Stimulated activated CD4-positive, alpha-beta T cell treated with anti-CD3 and anti-CD28 coated beads, Interleukin-1b, Interleukin-23, amount 100 ng/mL, for 48 hours (primary cell): Measurements from ENCODE around the gene ALDOA.

Experiments
- DNase-seq: peaks from one replicate; pipeline ENCODE4 v3.0.0-alpha.2; 2020

Gene ALDOA

GRCh38 chr16:30046178-30046577 is 19.4 kb upstream of the ALDOA start:
- DNase-seq: no peak

GRCh38 chr16:30046588-30046987 is 19.0 kb upstream of the ALDOA start:
- DNase-seq: no peak

- DNase-seq: no peak
These were observed 15.7 kb upstream of the ALDOA start for GRCh38 chr16:30049871-30050270.

DNA sequence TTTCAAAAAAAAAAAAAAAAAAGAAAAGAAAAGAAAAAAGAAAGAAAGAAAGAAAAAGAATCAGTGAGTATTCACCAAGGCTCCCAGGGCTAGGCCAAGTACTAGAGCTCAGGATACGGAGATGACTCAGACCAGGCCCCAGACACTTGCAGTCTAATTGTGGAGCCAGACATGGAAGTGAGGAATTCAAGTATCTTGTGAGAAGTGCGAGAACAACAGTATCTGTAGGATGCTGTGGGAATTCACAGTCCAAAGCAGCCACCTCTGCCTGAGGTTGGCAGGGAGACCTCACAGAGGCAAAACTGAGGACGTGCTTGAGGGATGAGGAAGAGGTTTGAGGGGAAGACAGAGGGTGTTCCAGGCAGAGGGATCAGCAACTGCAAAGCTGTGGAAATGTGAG is 14.0 kb upstream of the ALDOA start:
- DNase-seq: no peak

- DNase-seq: peak; percentile 93
These were observed 12.7 kb upstream of the ALDOA start for GRCh38 chr16:30052671-30053372.

- no peak for DNase-seq
These were observed 12.1 kb upstream of the ALDOA start for GRCh38 chr16:30053376-30054015.

DNA sequence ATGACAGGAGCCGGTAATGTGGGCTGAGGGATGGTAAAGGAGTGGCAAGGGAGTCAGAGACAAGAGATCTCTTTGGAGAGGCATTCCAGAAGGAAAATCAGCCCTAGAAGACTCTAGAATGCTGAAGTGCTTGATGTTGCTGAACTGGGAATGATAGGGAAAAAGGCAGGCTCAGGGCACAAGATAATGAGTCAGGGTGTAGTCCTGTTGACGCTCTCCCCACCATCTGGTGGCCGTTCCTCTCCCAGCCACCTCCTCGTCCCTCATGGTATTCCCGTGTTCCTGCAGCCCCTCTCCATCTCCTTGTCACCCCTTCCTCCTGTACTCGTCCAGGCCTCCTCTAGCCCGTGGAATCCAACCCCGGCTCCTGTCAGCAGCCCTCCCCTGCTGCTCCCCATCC is 11.1 kb upstream of the ALDOA start:
- no peak for DNase-seq

DNA sequence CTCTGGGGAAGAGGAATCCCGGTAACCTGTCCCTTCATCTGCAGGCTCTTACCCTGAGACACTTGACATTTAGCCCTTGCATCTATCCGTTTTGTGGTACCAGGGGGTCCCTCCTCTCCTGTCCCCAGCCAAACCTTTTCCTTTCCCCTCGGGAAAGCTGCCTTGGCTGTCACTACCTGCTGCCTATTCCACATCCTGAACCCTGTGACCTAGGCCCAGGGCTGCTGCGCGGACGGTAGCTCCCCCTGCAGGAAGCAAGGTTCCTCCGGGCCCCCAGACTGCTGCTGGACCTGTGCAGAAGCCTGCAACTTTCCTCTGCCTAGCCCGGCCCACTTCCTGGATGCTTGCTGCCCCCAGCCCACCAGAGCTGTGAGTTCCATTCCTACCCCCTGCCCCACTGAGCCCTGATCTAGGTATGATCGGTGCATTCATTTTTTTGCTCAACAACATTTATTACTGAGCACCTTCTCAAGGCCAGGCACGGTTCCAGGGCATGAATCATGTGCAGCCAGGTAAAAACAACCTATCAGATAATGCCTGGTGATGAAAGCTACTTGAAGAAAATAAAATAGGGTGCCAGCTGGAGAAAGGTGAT is 10.5 kb upstream of the ALDOA start:
- DNase-seq: peak; percentile 54

GRCh38 chr16:30060346-30060745 is 5.2 kb upstream of the ALDOA start:
- no peak for DNase-seq

DNA sequence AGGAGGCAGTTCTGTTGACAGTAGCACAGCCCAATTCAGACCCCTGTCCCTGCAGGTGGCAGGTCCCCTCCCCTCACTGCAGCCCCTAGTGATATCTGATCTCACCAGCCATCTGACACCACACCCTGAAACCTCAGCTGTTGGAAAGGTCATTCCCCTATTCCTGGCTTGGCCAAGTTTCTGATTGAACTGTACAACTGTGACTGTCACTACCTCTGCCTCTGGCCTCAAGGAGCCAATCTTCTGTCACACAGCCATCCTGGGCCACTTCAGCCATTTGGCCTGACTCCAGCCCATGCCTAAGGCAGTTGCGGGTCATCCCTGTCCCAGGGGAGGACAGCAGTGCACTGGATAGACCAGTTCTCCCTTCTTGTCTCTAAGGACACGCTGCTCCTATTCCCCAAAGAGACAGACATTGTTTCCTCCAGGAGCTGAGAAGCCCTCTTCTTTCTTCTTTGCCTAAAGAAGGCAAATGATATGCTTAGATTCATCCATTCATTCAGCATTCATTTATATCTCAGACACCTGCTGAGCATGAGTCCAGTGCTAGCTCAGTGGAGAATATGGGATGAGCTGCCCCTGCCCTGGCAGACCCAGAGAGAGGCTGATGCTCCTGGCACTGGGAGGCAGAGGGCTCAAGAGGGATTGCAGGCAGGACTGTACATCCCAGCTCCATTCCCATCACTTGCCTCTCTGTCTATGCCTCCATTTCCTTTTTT is 4.6 kb upstream of the ALDOA start:
- DNase-seq: no peak

DNA sequence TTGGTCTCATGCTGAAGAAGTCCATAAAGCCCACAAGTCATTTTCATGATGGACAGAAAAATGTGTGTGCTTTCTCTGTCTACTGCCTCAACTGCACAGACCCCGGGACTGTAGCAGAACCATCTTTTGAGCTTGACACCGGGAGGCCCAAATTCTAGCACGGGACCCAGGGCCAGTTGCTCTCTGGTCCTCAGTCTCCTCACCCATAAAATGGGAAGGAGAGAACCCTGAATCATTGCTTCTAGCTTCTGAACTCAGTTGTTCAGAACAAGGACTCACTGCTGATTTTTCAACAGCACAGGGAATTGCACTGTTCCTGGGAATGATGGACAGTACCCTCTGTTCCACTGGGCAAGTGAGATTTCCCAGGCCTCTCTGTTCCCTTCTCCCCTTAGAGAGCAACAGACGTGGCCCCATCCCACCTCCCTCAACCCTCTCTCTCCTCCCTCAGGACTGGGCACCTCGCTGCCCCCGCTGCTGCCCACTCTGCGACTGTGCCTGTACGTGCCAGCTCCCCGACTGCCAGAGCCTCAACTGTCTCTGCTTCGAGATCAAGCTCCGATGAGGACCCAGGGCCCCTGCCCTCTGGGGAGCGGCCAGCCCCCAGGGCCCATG is 2.2 kb upstream of the ALDOA start:
- DNase-seq: no peak

GRCh38 chr16:30063893-30064728 is 1.4 kb upstream of the ALDOA start:
- peak; percentile 70 for DNase-seq

DNA sequence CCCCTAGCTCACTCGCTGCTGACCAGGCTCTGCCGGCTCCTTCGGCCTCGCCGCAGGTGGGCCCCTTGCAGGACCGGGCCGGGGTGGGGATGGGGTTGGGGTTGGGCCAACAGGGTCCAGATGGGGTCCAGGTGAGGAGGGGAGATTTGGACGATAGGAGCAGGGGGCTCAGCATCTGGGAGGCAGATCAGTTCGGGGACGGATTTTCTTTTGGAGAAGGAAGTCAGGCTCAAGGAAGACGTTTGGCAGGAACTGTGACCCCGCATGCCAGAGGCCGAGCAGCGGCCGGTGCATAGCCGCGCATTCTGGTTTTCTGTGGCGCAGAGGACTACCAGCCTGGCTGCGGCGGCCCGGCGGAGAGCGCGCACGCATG is 845 bp upstream of the ALDOA start:
- no peak for DNase-seq

GRCh38 chr16:30065943-30066760 is 592 bp downstream of the ALDOA start:
- DNase-seq: peak; percentile 53

DNA sequence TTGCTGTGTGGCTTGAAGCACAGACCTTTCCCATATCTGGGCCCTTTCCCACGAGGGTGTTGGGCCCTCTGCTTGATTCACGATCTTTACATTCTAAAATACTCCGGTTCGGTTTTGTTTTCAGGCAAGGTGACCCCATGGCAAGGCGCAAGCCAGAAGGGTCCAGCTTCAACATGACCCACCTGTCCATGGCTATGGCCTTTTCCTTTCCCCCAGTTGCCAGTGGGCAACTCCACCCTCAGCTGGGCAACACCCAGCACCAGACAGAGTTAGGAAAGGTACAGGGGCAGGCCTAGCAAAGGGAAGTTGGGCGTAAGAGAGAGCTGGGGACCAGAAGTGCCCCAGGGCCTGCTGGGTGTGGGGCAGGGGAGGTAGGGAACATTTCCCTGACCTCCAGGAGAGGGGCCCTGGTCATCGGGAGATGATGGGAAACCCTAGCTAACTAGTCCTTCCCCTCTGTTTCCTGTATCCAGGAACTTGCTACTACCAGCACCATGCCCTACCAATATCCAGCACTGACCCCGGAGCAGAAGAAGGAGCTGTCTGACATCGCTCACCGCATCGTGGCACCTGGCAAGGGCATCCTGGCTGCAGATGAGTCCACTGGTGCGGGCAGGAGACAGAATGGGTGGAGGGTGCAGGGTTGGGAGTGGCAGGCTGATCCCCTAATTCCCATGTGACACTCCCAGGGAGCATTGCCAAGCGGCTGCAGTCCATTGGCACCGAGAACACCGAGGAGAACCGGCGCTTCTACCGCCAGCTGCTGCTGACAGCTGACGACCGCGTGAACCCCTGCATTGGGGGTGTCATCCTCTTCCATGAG is 1.4 kb downstream of the ALDOA start:
- DNase-seq: no peak

DNA sequence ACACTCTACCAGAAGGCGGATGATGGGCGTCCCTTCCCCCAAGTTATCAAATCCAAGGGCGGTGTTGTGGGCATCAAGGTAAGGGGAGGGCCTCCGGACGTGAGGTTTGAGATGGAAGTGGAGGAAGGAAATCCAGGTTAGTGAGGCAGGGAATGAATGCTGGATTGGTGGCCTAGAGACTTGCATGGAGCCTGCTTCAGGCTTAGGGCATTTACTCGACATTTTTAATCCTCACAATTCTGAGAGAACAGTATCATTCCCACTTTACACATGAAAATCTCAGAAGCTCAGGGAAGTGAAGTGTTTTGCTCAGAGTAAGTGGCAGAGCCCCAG is 2.0 kb downstream of the ALDOA start:
- DNase-seq: no peak

DNA sequence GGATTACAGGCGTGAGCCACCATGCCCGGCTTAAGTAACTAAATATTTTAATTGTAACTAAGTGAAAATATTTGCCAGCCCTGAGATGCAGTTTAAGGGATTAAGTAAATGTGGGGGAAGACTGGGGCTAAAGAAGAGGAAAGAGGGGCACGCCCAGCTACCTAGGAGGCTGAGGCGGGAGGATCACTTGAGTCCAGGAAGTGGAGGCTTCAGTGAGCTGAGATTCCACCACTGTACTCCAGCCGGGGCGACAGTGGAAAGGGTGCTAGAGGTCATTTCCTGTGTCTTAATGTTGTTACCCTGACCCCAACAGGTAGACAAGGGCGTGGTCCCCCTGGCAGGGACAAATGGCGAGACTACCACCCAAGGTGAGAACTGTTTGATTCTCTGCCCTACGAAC is 2.8 kb downstream of the ALDOA start:
- DNase-seq: no peak

- peak; percentile 63 for DNase-seq
These were observed 3.4 kb downstream of the ALDOA start for GRCh38 chr16:30068750-30069610.

DNA sequence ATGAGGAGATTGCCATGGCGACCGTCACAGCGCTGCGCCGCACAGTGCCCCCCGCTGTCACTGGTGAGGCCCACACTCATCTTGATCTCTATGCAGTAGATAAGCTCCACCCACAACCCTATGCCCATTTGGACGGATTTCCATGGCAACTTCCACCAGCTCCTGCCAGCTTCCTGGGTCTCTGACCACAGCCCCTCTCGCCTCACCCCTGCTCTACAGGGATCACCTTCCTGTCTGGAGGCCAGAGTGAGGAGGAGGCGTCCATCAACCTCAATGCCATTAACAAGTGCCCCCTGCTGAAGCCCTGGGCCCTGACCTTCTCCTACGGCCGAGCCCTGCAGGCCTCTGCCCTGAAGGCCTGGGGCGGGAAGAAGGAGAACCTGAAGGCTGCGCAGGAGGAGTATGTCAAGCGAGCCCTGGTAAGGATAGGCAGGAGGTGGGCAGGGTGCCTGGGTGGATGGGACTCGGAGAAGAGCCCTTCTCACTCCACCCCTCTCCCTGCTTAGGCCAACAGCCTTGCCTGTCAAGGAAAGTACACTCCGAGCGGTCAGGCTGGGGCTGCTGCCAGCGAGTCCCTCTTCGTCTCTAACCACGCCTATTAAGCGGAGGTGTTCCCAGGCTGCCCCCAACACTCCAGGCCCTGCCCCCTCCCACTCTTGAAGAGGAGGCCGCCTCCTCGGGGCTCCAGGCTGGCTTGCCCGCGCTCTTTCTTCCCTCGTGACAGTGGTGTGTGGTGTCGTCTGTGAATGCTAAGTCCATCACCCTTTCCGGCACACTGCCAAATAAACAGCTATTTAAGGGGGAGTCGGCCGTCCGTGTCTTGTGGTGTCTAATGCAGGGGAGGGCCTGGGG is 4.3 kb downstream of the ALDOA start:
- DNase-seq: no peak
